Dendritic cell treated with granulocyte-macrophage colony-stimulating factor and Interleukin-4, amounts not matched to agents 40 ng/mL and 50 ng/mL, for 4 days (primary cell): ENCODE data around the gene NF1.
A peak's percentile ranks its signal among the peaks of the same experiment; 100 is the strongest.
"Not testable (repeated sequence)": the region's sequence is repeated elsewhere in the genome, so short reads cannot be mapped to it uniquely, and the experiment has no call there.

Experiments
- H3K27ac Mint-ChIP-seq: one replicate; pipeline ENCODE4 v1.8.0; 2022; ENCODE audit warnings: mild to moderate bottlenecking, mixed read lengths
- H3K27me3 Mint-ChIP-seq: one replicate; pipeline ENCODE4 v1.8.0; 2022; ENCODE audit warnings: mild to moderate bottlenecking, mixed read lengths
- H3K36me3 Mint-ChIP-seq: one replicate; pipeline ENCODE4 v1.8.0; 2022; ENCODE audit warnings: low read depth, mixed read lengths
- H3K4me1 Mint-ChIP-seq: one replicate; pipeline ENCODE4 v1.8.0; 2022; ENCODE audit warnings: low read depth, mixed read lengths
- H3K4me3 Mint-ChIP-seq: one replicate; pipeline ENCODE4 v1.8.0; 2022; ENCODE audit warnings: mild to moderate bottlenecking, moderate library complexity, mixed read lengths
- H3K9me3 Mint-ChIP-seq: one replicate; pipeline ENCODE4 v1.8.0; 2022; ENCODE audit warnings: mixed read lengths
- intact Hi-C: fragments of 100-400 bp; cut with micrococcal nuclease; formaldehyde crosslinking; loops from one replicate; pipeline ENCODE4 v1.15.0; 2022

Gene NF1

DNA sequence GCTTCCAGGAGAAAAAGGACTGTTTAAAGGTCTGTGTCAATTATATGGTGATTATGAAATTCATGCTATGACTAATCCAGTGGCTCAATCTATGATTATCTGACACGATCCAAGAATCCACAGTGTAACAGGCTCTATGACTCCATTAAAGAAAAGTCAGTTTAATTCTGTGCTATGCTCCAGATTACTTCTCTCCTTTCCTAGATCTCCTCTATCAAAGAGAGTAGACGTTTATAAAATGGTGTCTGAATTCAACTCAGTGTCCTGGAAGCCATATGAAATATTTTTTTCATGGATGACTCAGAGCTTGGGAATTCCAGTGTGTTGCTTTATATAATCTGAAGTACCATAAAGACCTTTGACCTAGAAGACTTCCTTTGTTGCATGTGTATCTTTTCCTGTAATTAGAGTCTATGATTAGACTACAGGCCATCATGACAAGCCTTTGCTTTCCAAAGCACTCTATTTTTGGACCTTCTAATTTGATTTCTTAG lies 27.0 kb upstream of the NF1 start:
- Mint-ChIP-seq H3K4me1 (peaks cover 22% of the 10 kb centered on the region), H3K27me3 (no peaks in the 10 kb centered on the region), H3K36me3 (no peaks in the 10 kb centered on the region), H3K4me3 (no peak overlapping the region), H3K27ac (no peak overlapping the region), H3K9me3 (no peaks in the 10 kb centered on the region)
- intact Hi-C loops, result loop anchor here (5.0 kb wide), 1 partner anchor 55 kb away; no protein-coding TSS in a partner anchor

DNA sequence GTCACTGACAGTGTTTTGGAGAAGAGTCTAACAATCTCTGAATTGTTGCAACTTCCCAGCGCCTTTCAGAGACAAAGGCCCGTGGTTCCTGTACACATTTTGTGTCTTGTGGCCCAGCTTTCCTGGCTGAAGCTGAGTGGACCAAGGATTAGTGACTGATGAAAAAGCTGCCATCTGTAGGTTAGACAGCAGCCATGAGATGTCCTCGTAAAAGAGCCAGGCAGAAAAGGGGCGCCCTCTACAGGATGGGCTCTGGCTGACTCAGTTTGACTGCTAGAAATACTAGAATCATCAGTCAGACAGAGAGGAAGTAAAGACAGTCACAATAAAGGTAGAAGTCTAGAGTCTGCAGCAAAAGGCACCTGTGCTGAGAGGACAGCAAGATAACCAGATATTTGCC lies 26.5 kb upstream of the NF1 start:
- Mint-ChIP-seq H3K4me3 (no peak overlapping the region), H3K27me3 (no peaks in the 10 kb centered on the region), H3K27ac (no peak overlapping the region), H3K36me3 (no peaks in the 10 kb centered on the region), H3K9me3 (no peaks in the 10 kb centered on the region), H3K4me1 (peaks cover 17% of the 10 kb centered on the region)
- intact Hi-C loops, result loop anchor here (5.0 kb wide), 1 partner anchor 56 kb away; no protein-coding TSS in a partner anchor

DNA sequence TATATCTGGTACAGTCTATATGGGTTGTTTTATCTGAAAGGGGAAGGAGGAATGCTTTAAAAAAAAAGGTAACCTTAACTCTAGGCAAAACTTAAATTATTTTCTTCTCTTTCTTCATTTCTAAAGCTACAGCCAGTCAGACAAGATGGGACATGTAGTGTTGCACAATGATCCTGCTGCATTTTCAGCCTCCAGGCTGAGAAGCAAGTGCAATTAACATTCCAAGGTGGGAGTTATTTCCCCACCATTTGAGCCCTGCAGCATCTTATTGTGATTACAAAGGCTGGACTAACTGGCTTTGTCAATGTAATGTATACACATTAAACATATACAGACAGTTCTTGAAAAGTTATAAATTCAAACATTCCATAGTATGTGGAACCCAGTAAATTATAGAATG lies 22.6 kb upstream of the NF1 start:
- no peak overlapping the region for H3K27ac Mint-ChIP-seq
- intact Hi-C loops, result no loop called here
- peaks cover 12% of the 10 kb centered on the region for H3K4me1 Mint-ChIP-seq
- H3K36me3 Mint-ChIP-seq, result no peaks in the 10 kb centered on the region
- H3K9me3 Mint-ChIP-seq, result no peaks in the 10 kb centered on the region
- no peak overlapping the region for H3K4me3 Mint-ChIP-seq
- H3K27me3 Mint-ChIP-seq, result no peaks in the 10 kb centered on the region

DNA sequence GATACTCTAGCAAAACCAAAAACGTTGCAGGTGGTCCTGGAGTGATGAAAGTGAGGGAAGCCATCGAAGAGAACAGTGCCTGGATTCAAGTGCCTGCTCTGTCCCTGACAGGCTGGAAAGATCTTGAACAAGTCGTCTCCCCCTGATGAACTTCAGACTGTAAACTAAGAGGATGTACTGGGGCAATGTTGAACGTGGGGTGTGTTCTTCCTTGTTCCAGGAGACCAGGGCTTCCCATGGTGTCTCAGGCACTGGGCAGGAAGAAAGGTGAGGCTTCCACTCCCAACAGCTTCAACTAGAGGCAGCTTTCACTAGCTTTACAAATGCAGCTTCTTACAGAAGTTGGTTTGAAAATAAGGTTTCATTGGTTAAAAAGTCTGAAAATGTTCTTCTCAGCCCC lies 21.4 kb upstream of the NF1 start:
- H3K27ac Mint-ChIP-seq, result no peak overlapping the region
- no peaks in the 10 kb centered on the region for H3K36me3 Mint-ChIP-seq
- intact Hi-C loops, result no loop called here
- no peaks in the 10 kb centered on the region for H3K9me3 Mint-ChIP-seq
- peaks cover 9% of the 10 kb centered on the region for H3K4me1 Mint-ChIP-seq
- H3K27me3 Mint-ChIP-seq, result no peaks in the 10 kb centered on the region
- no peak overlapping the region for H3K4me3 Mint-ChIP-seq

DNA sequence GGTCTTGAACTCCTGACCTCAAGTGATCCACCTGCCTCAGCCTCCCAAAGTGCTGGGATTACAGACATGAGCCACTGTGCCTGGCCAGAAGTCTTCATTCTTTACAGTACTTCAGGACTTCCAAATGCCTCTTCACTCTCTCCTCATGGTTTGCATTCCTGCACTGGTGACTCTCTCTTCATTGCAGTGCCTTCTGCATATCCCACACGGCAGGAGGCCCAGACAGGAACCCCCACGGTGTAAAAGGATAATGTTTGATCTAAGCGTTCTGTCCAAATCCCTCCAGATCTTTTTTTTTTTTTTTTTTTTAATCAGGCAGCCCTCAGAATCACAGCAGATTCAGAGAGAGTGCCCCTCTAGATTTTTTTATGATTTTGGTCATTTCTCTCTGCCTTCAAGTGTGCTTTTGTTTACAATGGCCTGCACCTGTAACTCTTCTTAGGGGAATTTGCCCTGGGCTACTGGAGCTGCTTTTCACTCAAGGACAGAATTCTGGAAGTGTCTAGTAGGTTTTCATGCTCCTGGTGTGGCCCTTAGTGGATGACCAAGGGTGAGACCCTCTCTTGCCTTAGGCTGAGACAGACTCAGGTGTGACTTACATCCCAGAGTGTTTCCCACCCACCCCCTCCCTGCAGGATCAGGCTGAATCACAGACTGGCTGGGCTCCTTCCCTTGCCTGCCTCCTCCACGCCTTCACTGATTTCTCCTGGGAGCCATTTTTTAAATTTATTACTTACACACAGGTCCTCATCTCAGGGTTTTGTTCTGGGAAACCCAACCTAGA lies 19.8 kb upstream of the NF1 start:
- H3K4me3 Mint-ChIP-seq, result no peak overlapping the region
- H3K36me3 Mint-ChIP-seq, result no peaks in the 10 kb centered on the region
- no peak overlapping the region for H3K27ac Mint-ChIP-seq
- intact Hi-C loops, result no loop called here
- H3K4me1 Mint-ChIP-seq, result no peaks in the 10 kb centered on the region
- no peaks in the 10 kb centered on the region for H3K9me3 Mint-ChIP-seq
- no peaks in the 10 kb centered on the region for H3K27me3 Mint-ChIP-seq

DNA sequence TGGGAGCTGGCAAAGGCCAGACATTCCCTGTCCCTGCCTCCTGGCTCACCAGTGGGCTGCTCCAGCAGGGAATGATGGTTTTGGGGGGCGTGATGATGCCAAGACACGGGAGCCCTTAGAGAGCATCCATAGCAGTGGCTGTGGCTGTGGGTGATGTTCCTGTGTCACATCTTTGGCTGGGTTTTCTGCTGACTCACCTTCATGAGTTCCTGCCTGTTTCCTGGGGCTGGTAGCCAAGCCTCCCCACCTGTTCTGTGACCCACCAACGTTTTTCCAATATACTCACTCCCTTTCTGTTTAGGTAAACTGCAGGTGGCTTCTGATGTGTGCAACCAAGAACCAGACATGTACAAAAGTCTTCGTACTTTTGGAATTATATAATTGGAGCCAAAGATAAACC lies 16.5 kb upstream of the NF1 start:
- H3K27me3 Mint-ChIP-seq, result no peaks in the 10 kb centered on the region
- H3K4me1 Mint-ChIP-seq, result no peaks in the 10 kb centered on the region
- intact Hi-C loops, result no loop called here

DNA sequence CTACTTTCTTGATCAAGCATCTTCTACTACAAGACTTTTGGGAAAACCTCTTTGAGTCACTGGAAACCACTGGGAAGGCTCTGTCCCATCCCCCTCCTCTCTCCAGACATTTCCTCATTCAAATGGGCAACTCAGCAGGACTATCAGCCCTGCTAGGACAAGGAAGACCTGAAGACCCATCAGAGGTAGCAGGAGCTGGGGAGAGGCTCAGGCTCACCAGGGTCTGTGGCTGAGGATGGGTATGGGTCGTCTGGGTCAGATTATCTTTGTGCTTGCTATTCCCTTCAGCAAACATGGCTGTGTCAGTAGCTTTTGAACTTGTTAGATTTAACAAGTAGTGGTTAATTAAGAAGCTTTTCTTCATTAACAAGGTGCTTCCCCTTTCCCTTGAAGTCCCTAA lies 15.0 kb upstream of the NF1 start:
- Mint-ChIP-seq H3K4me1 (peaks cover 2% of the 10 kb centered on the region), H3K27me3 (no peaks in the 10 kb centered on the region), H3K36me3 (no peaks in the 10 kb centered on the region), H3K9me3 (no peaks in the 10 kb centered on the region), H3K27ac (no peak overlapping the region), H3K4me3 (no peak overlapping the region)
- intact Hi-C loops, result no loop called here

More for the DNA sequence above, 16.5 kb upstream of the NF1 start:
- H3K9me3 Mint-ChIP-seq, result no peaks in the 10 kb centered on the region
- H3K27ac Mint-ChIP-seq, result no peak overlapping the region
- no peak overlapping the region for H3K4me3 Mint-ChIP-seq
- H3K36me3 Mint-ChIP-seq, result no peaks in the 10 kb centered on the region

DNA sequence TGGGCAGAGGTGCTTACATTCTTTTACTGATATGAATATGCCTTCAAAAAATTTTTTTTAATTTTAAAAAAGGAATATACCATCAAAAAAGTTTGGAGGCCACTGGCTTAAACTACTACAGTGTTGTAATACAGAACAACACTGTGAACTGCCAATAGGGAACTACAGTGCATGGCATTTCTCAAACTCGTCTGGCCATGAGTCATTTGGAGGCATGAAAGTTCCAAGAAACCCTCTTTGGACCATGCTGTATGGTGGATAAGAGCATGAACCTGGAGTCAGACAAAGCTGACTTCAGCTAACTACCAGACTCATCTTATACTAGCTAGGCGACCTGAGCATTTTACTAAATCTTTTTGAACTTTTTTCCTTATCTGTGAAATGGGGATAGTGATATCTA lies 9.2 kb upstream of the NF1 start:
- H3K4me3 Mint-ChIP-seq, result no peak overlapping the region
- peaks cover 12% of the 10 kb centered on the region for H3K4me1 Mint-ChIP-seq
- H3K27ac Mint-ChIP-seq, result no peak overlapping the region
- no peaks in the 10 kb centered on the region for H3K27me3 Mint-ChIP-seq
- no peaks in the 10 kb centered on the region for H3K36me3 Mint-ChIP-seq
- intact Hi-C loops, result loop anchor here (5.0 kb wide), 1 partner anchor 287 kb away; no protein-coding TSS in a partner anchor
- no peaks in the 10 kb centered on the region for H3K9me3 Mint-ChIP-seq

DNA sequence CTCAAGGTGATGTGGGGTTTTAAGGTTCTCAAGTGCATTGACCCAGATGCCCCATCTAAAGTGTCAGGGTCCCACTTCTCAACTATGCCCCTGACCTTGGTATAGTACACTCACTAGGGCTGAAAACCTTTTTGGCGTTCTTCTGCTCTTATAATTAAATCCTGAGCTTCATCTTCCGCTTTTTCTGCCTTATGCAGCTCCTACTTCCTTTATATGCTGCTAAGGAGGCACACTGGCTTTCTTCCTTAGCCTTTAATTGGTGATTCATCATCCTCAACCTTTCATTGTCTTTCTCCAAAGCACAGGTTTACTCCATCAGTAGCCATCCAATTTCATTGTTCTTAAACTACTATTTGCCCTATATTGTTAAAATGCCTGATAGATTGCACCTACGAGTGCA lies 5.3 kb upstream of the NF1 start:
- no peaks in the 10 kb centered on the region for H3K36me3 Mint-ChIP-seq

DNA sequence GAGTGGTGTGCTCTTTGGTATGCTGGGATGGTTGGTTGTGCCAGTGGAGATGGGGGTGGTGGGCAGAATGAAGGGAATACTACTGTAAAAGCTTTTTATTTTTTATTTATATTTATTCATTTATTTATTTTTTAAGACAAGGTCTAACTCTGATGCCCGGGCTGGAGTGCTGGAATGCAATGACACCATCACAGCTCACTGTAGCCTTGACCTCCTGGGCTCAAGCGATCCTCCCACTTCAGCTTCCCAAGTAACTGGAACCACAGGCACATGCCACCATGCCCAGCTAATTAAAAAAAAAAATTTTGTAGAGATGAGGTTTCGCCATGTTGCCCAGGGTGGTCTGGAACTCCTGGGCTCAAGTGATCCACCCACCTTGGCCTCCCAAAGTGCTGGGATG lies 4.1 kb upstream of the NF1 start:
- H3K4me3 Mint-ChIP-seq, H3K36me3 Mint-ChIP-seq, H3K27ac Mint-ChIP-seq, H3K9me3 Mint-ChIP-seq, H3K27me3 Mint-ChIP-seq, intact Hi-C loops: not testable (repeated sequence)
- peaks cover 18% of the 10 kb centered on the region for H3K4me1 Mint-ChIP-seq

More for the DNA sequence above, 5.3 kb upstream of the NF1 start:
- no peak overlapping the region for H3K27ac Mint-ChIP-seq
- no peaks in the 10 kb centered on the region for H3K27me3 Mint-ChIP-seq
- intact Hi-C loops, result loop anchor here (5.0 kb wide), 1 partner anchor 283 kb away; no protein-coding TSS in a partner anchor
- no peak overlapping the region for H3K4me3 Mint-ChIP-seq
- no peaks in the 10 kb centered on the region for H3K9me3 Mint-ChIP-seq
- peaks cover 20% of the 10 kb centered on the region for H3K4me1 Mint-ChIP-seq

DNA sequence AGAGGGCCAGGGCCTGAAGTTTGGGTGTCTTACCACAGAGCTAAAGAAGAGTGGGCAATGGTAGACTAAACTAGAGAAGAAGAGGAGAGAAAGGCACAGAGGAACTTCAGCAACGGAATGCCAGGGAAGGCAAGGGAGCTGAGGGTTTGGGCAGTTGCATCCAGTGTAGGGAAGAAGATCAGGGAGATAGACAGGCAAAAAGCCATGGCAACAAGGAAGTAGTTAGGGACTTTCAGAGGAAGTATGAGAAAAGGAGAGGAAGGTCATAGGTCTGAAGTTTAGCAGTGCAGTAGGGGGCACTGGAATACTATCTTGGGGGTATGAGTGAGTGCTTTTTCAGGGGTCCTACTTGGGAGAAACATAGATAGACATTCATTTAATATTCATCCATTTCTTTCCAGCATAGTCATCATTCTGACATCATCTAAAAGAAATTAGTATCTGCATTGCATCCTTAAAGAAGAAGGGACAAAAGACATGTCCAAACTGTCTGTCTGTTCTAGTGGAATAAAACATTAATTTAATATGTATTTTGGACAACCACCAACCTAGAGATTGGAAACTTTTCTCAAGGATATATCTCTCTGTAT lies 2.2 kb upstream of the NF1 start:
- Mint-ChIP-seq H3K4me1 (peaks cover 29% of the 10 kb centered on the region), H3K4me3 (no peak overlapping the region), H3K9me3 (no peaks in the 10 kb centered on the region), H3K36me3 (no peaks in the 10 kb centered on the region), H3K27ac (peak overlapping the region; percentile 18), H3K27me3 (no peaks in the 10 kb centered on the region)
- intact Hi-C loops, result no loop called here

DNA sequence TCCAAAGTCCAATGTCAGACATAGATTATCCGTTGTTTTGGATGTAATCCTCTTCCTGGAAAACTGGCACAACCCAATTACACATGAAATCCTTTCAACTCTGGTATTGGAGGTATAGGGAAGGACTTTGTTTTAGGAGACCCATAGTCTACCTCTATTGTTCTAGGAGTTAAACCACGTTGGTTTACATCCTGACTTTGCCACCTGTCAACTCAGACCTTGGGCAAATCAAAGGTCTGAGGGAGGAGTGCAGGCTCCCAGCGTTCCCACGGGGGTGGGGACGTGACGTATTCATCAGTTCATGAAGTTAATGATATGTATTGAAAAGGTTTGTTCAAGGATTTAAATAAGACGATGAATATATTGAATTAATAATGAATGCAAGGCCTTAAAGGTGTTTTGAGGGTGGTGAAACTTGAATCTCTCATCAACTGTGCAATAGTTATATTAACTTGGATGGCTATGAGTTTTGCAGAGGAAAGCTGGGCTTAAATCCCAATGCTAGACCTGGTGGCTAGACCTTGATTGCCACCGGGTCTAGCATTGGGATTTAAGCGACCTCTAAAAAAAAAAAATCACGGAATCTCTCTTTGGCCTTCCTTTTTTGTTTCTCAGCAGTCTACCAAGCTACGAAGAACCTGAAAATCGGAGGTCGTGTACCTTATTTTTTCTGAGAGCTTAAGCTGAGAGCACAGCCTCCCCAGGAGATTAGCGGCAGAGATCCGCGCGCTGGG lies 744 bp upstream of the NF1 start:
- H3K4me3 Mint-ChIP-seq, result peak overlapping the region; percentile 80
- H3K9me3 Mint-ChIP-seq, result no peaks in the 10 kb centered on the region
- H3K27me3 Mint-ChIP-seq, result no peaks in the 10 kb centered on the region
- H3K36me3 Mint-ChIP-seq, result no peaks in the 10 kb centered on the region
- peaks cover 29% of the 10 kb centered on the region for H3K4me1 Mint-ChIP-seq
- H3K27ac Mint-ChIP-seq, result peak overlapping the region; percentile 71
- intact Hi-C loops, result no loop called here

DNA sequence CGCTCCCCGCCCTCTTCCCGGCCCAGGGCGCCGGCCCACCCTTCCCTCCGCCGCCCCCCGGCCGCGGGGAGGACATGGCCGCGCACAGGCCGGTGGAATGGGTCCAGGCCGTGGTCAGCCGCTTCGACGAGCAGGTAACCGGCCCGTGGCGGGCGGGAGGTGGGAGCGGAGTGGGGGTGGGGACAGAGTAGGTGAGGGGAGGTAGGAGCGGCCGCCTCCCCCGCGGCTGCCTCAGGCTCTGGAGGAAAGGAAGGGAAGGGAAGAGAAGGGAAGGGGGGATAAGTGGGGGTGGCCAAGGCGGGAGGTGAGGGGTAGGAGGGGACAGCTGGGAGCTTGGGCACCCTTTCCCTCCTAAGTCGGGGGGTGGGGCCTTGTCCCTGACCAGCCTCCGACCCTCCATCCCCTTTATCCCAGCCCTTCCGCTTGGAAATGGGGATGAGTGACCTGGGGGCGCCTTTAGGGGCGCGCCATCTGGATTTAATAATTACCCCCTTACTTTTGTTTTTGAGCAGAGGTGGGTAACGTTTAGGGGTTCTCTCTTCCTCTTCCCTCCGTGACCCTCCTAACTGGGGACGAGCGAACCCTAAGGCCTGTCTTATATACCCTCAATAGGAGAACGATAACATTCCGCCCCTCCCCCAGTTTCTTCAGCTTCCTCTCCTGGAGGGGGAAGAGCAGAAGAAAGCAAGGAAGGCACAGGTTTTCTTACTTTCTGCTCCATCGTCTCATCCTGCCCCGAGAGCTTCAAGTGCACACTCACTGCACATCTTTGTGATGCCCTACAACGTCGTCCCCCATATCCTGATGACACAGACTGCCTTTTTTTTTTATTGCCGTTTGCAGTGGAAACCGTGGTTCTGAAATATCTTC lies 694 bp downstream of the NF1 start:
- Mint-ChIP-seq H3K4me3 (peak overlapping the region; percentile 80), H3K27me3 (no peaks in the 10 kb centered on the region), H3K36me3 (no peaks in the 10 kb centered on the region), H3K27ac (peak overlapping the region; percentile 71), H3K9me3 (no peaks in the 10 kb centered on the region), H3K4me1 (peaks cover 22% of the 10 kb centered on the region)
- intact Hi-C loops, result no loop called here
